ENCODE measurements around the gene CAPN8. TPM values are rescaled to one million over a fixed set of nuclear protein-coding genes. Genes with fewer than 3 reads are reported as not detected.

The CAPN8 gene
- polyA plus RNA-seq, 3 donors, result 1.0 to 1.6 (median 1.2) TPM

DNA sequence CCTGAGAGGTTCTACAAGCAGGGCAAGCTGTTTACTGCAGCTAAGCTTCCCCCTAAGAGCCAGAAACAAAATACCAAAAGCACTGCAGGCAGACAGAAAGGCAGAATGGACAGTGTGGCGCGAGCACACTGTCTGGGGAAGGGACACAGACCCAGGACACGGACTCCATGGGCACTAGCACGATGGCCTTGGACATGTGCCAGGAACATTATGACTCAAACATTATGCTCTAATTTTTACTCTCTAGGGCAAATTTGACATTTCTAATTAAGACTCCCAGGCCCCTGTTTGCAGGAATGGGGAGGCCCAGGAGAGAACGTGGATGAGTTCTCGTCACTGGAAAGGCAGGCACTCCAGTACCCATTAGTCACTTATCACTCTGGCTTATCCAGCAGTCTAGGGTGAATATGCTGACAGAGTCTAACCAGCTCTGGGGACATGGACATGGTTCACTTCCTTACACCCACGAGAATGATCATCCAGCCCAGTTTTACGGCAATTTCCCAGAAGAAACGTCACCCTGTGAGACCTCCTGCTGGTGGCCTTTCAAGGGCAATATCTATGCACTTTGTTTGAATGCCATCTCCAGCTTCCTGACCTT, 45.1 kb downstream of the CAPN8 start:
- DNase-seq (ENCODE audit: low read depth in 3 of 3, low spot score in 2 of 3), result no peak

DNA sequence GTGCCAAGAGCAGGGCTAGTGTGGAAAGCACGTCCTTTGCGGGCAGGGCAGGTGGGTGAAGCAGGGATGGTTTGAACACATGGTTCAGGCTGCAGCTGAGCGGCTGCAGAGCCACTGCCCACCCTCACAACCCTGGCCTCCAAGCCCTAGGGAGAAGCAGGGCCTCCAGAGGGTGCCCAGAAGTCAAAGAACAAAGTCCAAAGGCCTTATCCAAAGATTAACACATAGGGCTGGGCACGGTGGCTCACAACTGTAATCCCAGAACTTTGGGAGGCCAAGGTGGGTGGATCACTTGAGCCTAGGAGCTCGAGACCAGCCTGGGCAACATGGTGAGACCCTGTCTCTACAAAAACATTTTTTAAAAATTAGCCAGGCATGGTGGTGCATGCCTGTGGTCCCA, 46.8 kb downstream of the CAPN8 start:
- DNase-seq (ENCODE audit: low read depth in 3 of 3, low spot score in 2 of 3), result no peak

DNA sequence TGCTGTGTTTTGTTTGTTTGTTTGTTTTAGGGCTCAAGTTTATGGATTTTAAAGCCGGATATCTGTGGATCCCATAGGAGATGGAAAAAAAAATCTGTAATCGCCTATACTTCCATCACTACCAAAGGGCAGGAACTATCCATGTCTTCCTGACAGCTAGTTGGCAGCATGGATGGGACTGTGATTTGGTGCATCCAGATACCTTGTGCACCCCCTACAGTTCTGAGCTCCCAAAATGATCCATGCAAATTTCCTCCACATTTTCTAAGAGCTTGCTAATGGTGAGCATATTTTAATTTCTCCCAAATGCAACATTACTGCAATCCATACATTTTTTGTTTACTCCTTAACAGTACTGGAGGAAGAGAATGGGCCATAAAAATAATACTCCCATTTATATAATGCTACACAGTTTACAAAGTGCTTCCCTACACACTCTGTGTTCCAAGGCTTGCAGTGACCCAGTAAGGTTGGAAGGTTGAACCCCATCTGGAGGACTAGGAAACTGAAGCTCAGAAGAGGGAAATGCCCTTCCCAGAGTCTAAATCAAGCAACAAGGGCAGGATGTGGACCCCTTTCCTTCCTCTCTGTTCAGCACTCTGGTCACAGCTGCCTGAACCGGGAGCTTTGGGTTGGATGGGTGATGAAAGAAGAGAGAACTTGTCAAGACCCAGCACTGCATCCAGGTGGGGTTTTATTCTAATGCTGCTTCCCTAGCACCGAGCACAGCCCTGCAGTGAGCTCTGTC, 48.0 kb downstream of the CAPN8 start:
- DNase-seq (ENCODE audit: low read depth in 3 of 3, low spot score in 2 of 3), result no peak

DNA sequence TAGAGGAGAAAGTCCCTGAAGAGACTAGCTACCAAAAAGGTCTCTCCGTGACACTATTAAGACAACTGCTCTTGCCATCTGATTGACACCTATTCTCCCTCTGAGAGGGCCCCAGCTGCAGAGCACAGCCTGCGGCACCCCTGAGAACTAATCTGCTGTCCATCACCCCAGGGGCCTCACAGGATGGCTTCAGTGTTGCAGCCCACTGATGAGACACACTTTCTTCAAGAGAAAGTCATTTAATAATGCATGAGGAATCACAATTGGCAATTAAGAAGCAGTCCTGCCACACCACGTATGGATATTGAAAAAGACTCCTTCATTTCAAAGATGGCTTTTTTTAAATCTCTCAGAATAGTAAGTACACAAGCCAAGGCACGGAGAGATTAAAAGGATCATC, 48.9 kb downstream of the CAPN8 start:
- DNase-seq (ENCODE audit: low read depth in 3 of 3, low spot score in 2 of 3), result no peak

DNA sequence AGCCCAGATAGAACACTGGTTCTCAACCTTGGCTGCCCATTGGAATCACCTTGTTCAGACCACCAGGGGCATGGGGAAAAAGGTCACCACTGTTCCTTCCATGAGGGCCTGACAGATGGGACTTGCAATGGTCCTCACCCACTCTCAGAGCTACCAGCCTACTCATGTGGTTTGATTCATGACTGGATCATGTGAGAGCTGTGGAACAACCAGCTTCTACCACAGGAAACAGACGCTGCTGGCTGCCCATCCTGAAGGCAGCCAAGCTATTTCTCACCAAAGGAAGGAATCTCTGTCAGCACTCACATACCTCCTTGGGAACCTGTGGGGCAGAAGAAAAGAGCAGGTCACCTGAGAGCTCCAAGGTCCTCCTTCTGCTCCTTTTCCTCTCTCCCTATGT, 53.6 kb downstream of the CAPN8 start:
- DNase-seq (ENCODE audit: low read depth in 3 of 3, low spot score in 2 of 3), result no peak

DNA sequence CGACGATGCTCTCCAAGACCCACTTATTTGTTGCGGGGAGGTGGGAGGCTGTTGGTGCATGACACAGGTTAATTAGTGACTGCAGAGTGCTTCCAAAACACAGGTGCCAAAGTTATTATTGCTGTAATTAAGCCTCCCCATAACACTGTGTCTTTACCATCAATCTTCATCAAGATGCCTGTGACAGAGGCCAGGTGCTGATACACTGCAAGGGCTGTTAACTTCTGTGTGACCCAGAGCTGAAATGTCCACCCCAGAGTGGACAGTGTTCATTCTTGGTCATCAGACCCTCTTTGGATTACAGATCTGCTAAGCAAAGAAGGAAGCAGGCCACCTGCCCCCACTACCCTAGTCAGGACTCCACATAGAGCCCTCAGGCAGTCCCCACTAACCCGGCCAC, 55.5 kb downstream of the CAPN8 start:
- peak in 1 of 3 donors; percentile 31 for DNase-seq (ENCODE audit: low read depth in 3 of 3, low spot score in 2 of 3)

DNA sequence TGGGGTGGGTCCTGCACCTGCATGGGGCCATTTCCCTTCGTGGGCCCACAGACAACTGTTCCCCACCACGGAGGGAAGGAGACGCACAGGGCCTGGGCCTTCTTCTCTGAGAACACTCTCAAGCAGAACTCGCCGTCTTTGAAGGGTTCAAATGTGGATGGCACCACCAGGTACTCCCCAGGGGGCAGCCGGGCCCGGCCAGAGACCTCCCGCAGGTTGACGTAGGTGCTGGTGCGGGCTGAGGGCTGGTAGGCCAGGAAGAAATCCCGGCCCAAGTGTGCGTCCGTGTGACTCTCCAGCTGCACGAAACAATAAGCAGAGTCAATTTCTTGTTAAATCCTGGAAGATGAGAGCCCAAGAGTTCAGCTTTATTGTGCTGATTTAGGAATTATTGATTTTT, 56.4 kb downstream of the CAPN8 start:
- DNase-seq (ENCODE audit: low read depth in 3 of 3, low spot score in 2 of 3), result no peak

DNA sequence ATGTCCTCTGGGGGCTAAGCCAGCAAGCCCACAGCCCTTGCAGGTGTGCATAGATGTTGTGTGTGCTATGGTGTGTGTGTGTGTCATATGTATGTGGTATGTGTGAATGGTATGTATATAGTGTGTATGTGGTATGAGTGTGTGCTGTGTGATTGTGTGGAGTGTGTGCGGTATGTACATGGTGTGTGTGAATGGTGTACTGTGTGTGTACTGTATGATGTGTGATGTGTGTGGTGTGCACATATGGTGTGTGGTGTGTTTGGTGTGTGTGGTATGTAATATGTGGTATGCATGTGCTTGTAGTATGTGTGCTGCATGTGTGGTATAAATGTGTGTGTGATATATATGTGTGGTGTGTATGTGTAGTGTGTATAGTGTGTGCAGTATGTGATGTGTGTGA, 107.0 kb downstream of the CAPN8 start:
- no peak for DNase-seq (ENCODE audit: low read depth in 3 of 3, low spot score in 2 of 3)

DNA sequence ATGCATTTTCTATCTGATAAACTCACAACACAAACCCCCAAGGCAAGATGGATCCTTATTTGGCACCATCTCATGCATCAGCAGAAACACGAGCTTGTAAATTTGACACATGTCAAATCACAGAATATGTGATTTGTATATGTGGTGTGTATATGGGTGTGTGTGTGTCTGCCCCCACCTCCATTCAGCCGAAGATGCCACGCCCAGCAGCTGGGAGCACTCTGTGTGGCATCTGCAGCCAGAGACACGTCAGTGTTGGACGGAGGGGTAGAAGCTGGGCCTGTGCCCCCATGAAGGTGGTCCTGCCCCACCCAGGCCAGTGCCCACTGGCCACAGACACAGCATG, 108.4 kb downstream of the CAPN8 start:
- no peak for DNase-seq (ENCODE audit: low read depth in 3 of 3, low spot score in 2 of 3)

DNA sequence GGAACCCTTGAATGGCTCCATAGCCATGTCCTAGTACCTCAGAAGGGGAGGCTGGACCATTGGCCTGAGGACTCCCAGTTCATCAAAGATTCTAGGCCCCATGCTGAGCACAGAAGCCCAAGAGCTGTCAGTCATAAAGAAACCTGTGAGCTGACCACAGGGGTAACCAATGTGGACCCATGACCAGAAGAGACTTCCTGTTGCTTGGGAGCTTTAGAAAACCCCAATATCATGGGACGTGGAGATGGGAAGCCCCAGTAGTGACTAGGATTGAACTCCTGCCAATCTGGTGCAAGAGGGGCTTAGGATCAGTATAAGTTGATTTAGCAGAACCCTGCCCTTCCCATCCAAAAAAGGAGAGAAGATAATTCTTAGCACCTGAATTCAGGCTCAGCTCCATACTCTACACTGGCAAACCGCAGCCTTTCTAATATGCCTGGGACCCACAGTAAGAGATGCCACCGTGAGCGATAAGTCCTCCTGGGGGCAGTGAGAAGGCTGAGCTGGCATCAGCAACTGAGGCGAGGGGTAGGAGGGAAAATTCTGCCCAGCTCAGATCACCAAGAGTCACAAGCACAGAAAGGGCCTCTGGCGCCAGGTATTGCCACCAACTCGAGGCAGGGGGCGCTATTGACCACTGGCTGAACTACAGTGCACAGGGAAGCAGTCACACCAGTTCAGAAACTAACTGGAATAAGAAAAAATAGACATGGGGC, 108.9 kb downstream of the CAPN8 start:
- no peak for DNase-seq (ENCODE audit: low read depth in 3 of 3, low spot score in 2 of 3)

DNA sequence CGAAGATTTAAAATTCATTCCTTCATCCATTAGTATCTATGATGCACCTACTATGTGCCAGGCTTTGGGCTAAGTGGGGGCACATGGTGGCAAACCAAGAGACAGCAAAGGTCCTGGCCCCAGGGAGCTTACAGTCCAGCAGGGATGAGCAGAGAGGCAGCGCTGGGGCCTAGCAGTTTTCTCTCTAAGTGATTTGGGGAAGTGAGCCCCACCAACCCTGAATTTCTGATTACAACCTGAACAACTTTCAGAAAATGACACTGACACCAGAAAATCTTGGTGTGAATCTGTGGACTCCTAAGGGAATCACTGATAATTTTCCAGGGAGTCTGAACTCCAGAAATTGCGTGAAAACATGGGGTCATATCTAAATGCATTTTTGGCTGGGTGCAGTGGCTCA, 111.5 kb downstream of the CAPN8 start:
- no peak for DNase-seq (ENCODE audit: low read depth in 3 of 3, low spot score in 2 of 3)

DNA sequence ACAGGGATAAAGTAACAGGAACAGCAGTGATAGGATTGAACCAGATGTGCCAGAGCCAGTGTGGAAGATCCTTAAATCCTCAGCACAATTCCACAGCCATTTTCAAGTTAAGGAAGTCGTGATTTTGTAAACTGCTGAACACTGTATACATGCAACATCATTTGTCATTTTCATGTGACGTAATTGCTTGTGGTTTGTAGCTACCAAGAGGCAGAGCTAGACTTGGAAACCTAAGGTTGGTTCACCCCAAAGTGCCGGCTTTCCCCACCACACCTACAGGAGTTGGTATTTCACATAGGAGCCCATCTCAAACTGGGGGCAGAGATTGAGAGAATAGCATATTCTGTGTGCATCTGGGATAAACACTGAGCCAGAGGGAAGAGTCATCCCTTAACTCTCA, 113.9 kb downstream of the CAPN8 start:
- no peak for DNase-seq (ENCODE audit: low read depth in 3 of 3, low spot score in 2 of 3)

DNA sequence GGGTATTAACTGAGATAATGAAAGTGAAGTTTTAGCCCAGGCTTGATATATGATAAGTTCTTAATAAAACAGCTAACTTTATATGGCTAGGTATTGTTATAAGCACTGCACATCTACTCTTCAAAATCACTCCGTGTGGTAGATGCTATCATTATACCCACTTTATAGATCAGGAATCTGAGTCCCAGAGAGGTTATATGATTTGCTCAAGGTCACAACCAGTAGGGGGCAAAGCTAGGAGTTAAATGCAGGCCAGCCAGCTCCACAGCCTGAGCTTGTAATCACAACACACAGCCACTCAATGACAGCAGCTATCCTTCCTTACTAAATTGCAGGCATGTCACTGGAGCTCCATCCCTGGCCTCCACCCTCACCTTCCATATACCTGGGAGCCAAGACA, 115.8 kb downstream of the CAPN8 start:
- DNase-seq (ENCODE audit: low read depth in 3 of 3, low spot score in 2 of 3), result no peak

DNA sequence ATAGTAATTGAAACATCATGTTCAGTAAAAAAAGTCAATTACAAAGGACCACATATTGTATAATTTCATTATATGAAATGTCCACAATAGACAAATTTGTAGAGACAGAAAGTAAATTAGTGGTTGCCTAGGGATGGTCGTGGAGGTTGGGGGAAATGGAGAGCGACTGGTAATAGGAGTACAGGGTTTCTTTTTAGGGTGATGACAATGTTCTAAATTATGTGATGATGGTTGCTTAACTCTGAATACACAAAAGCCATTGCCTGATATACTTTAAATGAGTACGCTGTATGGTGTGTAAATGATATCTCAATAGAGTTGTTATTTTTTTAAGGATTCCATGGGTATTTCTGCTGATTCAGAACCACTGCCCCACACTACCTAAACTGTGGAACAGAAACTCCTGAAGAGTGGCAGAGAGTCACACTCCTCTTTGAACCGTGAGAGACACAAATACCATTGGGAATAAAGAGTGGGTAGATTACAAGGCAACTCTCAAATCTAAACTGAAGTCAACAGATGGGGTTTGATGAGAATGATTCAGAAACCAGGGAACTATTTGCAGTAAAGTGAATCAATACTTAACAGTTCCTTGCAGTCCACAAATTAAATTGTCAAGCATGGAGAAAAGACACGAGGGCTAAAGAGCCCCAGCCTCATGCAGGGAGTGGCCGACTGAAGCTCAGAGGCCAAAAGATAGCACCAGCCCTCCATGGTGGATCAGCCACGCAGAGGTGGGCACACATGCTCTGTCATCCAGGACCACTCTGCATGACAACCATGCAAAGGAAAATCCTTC, 118.0 kb downstream of the CAPN8 start:
- DNase-seq (ENCODE audit: low read depth in 3 of 3, low spot score in 2 of 3), result no peak

DNA sequence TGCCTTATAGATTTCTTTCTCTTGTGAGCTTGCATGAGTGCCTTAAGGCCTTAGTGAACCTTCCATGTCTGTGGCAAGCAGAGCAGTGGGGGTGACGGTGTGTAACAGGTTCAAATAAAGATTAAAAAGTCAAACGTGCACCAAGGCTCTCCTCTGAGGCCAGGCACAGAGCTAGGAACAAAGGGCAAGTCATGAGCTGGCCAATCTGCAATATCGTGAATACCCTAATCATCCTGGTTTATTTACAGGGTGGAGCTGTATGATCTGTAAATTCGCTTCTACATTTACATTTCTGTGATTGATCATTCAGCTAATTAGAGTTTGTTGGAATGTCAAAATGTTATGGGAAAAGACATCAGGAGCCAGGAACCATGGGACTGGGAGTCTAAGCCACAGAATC, 120.2 kb downstream of the CAPN8 start:
- no peak for DNase-seq (ENCODE audit: low read depth in 3 of 3, low spot score in 2 of 3)

DNA sequence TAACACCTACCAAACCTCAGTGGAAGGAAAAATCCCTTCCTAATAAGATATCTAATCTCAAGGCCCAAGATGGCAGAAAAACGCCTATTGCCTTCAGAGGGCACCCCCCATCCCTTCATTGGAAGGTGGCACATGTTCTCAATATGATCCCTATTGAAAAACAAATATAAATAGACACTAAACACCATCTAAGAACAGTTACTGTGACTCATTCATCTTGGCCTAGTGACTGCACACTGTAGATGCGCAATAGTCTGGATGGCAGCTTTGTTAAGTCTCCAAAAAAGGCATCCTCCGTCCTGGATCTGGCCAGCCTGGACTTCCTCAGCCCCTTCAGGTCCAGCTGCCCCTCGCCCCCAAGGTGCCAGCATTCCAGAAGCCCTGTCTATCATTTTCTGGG, 121.9 kb downstream of the CAPN8 start:
- DNase-seq (ENCODE audit: low read depth in 3 of 3, low spot score in 2 of 3), result no peak

DNA sequence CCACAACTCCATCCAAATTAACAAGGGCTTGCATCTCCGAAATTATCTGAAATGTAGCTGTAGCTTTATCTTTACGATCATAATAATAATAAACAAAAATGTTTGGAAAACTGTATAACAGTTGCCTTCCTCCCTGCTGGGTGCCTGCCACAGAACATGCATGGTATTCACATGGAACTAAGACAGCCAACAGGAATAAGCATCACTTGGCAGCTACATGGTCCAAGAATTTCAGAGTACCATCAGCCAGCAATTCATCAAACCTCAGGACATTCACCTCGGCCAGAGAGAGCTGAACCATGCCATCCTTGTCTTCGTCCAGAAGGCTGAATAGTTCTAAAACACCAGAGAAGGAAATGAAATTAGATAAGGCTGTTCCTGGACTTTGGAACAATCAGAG, 122.7 kb downstream of the CAPN8 start:
- no peak for DNase-seq (ENCODE audit: low read depth in 3 of 3, low spot score in 2 of 3)

DNA sequence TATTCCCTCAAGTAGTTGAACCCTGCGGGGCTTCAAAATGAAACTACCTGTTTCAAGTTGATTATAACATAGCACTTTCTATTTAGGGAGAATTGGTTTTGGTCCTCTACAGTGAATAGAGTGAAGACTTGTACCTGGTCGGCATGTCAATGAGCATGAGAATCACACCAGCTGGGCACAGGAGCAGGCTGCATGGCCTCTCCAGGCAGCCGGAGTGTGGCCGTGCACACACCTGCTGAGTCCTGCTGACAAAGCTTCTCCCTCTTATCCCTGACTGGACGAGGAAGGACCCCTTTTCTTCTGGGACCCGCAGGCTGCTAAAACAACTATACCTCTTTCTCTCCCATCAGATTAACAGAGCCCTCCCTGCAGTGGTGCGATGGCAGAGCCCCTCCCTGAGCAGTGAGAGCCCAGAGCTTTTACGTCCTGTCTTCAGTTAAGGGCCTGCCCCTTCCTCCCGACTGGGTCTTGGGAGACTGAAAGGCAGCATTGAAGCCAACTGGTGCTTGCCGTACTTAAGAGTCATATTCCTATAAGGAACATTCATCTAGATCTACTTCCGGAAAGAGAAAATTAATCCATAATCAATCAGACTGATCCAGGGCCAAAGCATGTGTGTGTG, 124.9 kb downstream of the CAPN8 start:
- DNase-seq (ENCODE audit: low read depth in 3 of 3, low spot score in 2 of 3), result no peak

DNA sequence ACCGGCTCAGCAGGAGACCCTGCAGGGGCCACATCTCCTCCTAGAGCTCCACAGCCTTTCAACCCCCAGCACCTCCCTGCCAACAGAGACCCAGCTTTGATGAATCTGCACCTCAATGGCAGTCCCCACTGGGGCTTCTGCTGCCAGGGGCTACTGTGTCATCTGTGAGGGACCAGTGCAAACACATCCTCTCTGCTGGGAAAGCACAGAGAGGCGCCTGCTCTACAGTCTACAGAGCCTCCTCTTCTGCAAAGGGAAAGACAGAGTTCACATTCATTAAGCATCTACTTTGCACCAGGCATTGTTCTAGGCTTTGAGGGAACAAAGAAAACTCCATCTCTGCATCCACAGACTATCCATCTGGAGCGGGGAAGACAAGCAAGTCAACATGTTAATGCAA, 125.8 kb downstream of the CAPN8 start:
- no peak for DNase-seq (ENCODE audit: low read depth in 3 of 3, low spot score in 2 of 3)

DNA sequence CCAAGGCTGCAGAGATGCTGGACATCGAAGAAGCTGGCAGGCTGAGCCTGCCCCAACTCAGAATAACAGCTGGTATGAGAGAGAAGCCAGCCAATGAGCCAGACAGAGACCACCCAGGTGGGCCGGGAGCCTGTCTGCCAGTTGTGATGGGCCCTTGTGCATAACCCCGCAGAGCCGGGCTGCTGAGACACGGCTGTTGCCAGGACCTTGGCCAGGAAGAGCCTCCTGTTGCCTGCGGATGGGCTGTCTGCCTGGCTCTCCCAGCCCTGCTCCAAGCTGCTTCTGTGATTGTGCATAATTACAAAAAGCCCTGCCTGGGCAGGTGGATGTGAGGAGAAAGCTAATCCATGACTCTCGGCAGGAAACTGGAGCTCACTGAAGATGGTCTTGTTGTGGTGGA, 126.5 kb downstream of the CAPN8 start:
- no peak for DNase-seq (ENCODE audit: low read depth in 3 of 3, low spot score in 2 of 3)

DNA sequence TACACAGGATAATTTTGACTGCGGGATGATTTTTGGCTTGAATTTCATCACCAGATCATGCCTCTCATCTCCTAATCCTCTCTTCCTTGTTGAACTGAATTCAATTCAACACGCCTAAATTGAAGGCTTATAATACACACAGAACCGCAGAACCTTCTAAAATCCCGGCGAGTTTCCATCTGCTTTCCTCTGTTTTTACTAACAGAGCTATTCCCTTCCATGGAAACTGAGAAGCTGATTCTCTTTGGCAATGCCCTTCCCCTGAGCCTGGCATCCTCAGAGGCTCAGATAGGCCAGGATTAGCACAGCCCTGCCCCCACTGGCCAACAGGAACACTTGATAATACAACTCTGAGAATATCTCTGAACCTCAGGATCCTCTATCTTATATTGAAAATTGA, 130.2 kb downstream of the CAPN8 start:
- no peak for DNase-seq (ENCODE audit: low read depth in 3 of 3, low spot score in 2 of 3)
